HG02623 (cell line): Measurements from ENCODE around the gene NTN1.

Experiments used
- ATAC-seq: cut with Tn5 transposase; IDR thresholded peaks from one replicate; pipeline ENCODE4 v1.9.1; 2021; ENCODE audit warnings: moderate library complexity; ENCODE audit not compliant: unreplicated experiment

NTN1 gene

DNA sequence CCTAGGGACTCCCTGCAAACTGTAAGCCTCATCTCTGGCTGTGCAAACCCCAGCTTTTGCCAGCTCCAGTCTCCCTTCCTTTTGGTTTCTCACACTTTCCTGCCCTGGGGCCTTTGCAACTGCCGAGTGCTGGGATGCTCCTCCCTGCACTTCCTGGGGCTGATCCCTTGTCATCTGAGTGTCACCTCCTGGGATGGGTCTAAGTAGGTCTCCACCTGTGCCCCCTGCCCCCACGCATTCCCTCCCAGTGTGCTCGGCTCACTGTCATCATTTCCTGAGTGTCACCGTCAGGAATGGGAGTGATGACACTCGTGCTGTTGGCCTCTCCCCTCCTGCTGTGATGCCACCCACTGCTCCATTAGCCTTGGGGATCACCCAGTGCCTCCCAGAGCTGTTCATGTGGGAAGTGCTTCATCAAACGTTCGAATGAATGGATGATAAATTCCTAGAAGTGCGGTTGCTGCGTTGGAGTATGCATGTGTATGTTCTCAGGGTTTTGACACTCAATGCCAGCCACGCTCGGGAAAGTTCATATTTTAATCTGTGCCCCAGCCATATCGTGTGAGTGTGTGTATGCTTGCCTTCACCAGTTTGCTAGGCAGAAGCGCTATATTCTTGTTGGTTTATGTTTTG is 189.9 kb downstream of the NTN1 start:
- no peak for ATAC-seq

DNA sequence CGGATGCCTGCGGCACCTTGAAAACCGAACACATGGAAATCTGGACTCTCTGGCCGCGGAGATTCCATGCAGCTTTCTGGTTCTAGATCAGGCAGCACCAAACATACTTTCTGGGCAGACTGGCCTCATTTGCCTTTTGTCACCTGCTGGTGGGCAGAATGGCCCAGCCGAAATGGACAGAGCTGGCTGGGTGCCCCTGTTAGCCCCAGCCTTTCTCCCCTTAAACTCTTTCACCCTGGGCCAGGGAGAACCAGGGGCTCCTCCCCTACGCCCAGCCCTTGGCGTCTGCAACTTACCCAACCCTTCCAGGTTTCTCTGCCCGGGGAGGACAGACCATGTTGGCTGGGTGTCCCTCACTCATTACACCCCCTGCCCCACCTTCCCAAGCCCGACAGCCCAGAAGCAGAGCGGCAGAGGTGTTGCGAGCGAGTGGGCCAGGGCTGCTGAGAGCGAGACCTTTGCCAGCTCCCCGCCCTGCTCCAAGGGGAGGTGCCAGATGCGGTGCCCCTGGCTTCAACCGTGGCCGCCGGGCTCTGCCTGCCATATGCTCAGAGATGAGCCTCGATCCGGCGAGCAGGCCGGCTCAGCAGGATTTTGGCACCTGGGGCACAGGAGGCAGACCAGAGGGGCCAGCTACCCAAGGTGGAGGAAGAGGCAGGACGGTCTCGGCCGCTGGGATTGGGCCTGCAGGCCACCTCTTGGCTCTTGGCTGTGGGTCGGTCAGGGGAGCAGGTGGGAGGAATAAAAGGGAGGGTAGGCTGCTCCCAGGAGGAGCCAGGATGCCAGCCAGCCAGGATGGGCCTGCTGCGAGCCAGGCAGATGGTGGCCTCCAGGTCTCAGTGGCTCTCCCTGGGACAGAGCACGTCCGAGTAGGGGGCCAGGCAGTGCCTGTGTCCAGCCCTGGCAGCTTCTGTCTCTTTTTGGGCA is 191.3 kb downstream of the NTN1 start:
- no peak for ATAC-seq

DNA sequence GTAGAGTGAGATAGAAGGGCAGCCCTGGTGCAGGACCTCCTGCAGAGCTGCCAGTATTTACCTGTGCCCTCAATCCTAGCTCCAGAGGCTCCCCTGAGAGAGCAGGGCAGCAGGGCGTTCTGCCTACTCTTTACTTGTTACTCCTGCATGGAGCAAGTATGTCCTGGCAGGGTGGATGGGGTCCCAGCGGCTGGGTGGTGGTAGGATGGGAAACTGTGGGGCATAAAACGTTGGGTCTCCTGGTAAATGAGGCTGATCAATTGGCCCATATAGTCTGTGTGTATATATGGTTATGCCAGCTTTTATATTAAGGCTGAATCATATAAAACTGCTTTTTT is 192.0 kb downstream of the NTN1 start:
- no peak for ATAC-seq

DNA sequence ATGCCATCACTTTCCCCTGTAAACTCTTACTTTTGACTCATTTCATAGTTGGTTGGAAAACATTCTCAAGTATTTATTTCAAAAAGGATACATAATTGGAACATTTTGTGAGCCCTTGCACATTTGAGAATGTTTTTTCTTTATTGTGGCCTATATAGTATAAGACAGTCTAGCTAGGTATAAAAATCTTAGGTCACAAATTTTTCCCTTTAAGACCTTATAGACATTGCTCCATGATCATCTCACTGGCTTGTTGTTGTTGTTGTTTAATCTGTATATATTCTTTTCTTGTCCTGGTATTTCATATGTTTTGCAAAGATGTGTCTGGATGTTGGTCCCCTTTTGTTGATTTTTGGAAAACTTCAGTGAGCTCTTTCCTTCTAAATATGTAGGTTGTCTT is 194.2 kb downstream of the NTN1 start:
- no peak for ATAC-seq

DNA sequence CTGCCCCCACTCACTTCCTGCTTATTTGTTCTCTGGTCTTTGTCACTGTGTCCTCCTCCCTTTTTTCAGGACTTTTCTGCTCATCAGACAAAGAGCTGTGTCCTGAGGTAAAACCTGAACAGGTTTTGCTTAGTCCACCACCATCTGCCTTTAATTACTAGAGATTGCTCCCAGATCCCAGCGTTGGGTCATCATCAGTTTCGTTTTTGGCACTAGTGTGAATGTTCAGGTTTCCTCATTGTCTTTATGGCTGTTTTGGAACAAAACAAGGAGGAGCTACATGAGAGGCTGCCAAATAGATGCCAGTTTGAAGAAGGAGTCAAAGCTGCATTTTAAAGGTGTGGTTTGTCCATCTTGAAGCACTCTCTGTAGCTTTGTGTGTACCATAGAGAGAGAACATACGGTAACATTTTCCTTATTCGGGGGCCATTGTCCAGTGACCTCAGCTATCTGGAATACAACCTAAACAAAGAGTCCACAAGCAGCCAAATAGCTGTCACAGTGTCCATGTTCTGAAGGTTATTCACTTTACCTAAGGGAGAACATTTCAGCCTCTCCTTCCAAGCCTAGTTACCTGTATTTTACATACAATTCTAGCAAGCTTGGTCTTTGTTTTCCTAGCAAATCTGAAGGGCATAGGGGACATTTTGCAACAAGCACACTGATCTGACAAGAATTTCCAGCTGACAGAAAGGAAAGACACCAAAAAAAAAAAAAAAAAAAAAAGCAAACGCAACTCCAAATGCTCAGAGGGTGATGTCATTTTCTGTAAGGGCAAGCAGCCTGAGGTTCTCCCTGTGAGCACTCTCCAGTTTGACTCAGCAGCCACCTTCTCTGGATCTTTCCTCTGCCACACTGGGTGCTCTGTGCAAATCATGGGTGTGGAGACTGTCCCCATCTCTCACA is 196.1 kb downstream of the NTN1 start:
- ATAC-seq = no peak

DNA sequence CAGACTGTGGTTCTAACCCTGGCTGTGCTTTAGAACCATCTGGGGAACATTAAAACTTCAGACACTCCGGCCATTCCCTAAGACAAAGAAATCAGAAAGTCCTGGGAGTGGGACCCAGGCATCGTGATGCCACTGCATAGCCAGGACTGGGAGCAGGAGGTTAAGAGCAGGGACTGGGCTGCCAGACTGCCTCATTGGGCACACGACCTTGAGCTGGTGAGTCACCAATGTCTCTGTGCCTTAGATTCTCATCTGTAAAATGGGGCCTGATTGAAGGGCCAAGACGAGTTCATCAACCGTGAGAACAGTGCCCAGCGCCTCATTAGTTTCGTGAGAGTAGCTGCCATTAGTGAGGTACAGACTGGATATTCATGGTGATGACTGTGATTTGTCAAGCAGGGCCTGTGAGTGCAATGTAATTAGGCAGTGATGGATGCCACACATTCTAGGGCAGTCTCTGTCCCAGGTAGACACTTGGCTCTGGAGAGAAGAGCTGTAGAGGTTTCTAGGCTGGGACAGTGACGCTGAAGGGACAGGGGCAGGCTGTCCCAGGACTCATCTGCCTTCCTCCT is 196.8 kb downstream of the NTN1 start:
- no peak for ATAC-seq

DNA sequence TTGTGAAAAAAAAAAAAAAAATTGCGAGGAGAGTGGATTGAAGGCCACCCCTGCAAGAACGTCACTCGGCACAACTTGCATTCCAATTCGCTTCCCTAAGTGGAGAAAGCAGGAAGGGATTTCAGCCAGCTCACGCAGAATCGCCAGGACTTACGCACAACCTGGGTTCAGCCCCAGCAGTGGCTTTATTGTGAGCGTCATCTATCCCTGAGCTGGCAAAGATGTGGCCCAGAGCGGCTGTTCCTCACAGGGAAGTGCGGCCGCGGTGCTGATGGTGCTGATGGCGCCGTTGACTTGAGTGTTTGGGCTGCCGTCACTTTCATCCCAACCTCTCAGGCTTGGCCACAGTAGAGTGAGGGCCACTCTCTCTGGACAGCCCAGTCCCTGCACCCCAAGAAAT is 197.6 kb downstream of the NTN1 start:
- ATAC-seq = no peak

DNA sequence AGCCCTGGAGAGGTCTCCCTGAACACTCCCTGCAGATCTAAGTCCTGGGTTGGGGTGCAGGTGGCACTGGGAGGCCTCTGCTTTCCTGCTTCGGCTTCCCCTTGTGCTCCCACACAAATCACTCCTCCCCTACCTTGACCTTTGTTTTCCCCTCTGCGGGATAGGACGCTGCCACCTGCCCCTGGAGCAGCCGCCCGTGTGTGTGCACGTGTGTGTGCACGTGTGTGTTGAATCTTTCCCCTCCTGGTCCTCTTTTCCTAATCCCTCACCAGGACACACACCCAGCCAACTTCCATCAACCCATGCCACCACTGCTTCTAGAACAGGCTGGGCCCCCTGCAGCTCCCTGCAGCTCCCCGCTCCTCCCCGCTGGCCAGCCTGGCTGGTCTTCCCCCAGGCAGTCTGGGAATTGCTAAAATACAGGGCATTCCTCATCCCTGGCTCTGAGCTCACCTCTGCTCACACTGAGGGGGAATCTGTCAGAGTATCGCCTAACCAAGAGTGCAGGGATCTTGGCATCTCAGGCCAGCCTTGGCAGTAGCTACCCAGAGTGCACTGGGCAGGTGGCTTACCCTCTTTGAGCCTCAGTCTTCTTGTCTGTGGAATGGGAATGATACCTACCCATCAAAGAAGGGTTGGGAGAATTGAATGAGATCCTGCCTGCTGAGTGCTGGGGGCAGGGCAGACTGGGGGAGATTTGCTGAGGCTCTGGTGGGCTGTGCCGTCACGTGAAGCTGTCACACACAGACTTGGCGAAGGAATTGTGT is 198.5 kb downstream of the NTN1 start:
- no peak for ATAC-seq

DNA sequence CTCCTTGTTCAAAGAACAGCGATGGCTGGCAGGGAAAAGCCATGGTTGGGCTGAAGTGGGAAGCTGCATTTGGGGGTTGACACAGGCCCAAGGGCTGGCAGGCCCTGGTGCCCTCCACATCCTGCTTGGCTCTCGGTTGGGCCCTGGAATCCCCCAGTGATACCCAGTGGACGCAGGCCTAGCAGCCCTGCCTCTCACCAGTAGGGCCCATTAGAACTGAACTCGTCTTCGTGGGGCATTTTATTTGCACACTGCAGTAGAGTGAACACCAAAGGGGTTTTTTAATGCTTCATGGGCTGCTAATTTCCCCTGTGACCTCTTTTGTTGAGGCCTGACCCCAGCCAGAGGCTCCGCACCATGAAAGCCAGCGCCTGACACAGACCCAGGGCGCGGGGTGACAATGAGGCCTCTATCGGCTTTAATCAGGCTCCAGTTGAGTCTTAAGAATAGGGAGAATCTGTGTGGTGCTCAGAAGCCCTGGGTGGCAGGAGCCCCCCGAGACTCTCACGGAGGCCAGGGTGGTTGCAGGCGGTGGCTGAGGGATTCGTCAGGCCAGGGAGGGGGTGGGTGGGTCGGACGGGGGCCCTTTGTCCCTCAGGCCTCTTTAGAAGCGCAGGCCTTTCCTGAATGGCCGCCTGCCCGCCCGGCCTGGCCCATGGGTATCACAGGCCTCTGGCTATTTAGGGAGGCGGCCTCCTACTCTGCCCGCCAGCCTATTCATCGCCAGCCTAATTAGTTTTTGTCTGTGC is 199.3 kb downstream of the NTN1 start:
- no peak for ATAC-seq

DNA sequence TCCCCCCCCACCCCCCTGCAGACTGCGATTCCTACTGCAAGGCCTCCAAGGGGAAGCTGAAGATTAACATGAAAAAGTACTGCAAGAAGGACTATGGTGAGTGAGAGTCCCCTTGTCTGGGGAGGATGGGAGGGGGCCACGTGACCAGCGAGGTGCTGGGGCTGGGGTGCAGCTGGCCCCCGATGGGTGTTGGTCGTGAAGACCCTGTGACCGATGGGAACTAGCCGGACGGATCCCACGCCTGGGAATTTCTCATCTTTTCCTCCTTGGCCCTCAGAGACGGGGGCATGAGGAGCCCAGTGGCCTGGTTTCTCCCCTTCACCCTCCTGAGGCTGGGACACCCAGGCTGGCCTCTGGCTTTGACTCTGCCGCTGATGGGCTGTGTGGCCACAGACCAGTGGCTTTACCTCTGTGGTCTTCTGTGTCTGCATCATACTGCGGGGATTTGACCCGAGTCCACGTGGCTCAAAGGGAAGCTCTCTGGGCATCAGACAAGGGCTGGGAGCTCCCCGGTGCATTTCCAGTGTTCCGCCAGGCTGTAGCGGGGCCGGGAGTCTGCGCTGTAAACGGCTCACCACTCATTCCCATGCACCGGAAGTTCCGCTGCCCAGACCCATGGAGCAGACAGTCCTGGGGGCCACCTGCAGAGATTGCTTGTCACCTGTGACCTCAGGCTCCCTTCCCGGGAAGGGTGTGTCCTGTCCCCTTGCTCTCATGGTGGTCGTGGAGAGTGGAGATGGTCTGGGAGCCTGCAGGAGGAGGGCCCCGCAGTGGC is 200.0 kb downstream of the NTN1 start:
- no peak for ATAC-seq

DNA sequence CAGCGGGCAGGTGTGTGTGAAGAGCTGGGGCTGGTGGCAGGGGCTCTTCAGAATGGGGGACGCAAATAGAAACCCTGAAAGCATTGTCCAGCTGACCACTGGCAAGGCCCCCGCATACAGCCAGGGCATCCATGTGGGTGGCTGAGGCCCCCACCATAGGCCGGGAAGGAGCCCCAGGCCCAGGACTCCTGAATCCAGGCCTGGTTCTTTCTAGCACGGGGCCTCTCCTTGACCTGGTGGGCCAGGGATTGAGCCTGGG is 200.5 kb downstream of the NTN1 start:
- no peak for ATAC-seq

DNA sequence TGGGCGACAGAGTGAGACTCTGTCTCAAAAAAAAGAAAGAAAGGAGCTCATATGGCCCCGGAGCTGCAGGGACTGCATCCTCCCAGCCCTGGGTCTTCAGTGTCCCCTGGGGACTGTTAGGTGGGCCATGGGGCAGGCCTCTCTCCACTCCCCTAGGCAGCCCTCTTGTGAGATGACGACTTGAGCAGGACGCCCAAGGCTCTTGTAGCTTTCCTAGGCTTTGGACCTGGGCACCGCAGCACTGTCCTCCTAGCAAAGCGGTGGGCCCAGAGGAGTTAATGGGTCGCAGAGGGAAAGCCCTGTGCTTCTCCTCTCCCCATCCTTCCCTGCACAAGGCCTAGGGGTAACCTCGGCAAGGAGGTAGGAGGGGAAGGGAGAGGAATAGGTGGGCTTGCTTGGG is 202.2 kb downstream of the NTN1 start:
- ATAC-seq = no peak

DNA sequence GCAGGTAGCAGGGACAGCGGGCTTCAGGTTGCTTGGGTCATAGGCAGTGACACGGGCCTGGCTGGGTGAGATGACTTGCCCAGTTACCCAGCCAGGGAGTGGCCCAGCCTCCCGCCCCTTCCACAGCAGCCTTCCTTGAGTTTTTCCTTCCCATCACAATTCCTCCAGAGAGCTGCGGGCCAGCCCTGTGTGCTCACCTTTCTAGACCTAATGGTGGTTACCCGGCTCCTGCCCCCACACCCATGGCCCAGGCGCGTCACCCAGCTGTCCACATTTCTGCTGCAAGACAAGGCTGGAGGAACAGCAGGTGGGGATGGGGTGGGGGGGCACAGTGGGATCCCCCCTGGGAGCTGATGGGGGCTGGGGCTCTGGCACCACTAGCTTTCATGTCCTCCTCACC is 203.2 kb downstream of the NTN1 start:
- ATAC-seq = no peak

DNA sequence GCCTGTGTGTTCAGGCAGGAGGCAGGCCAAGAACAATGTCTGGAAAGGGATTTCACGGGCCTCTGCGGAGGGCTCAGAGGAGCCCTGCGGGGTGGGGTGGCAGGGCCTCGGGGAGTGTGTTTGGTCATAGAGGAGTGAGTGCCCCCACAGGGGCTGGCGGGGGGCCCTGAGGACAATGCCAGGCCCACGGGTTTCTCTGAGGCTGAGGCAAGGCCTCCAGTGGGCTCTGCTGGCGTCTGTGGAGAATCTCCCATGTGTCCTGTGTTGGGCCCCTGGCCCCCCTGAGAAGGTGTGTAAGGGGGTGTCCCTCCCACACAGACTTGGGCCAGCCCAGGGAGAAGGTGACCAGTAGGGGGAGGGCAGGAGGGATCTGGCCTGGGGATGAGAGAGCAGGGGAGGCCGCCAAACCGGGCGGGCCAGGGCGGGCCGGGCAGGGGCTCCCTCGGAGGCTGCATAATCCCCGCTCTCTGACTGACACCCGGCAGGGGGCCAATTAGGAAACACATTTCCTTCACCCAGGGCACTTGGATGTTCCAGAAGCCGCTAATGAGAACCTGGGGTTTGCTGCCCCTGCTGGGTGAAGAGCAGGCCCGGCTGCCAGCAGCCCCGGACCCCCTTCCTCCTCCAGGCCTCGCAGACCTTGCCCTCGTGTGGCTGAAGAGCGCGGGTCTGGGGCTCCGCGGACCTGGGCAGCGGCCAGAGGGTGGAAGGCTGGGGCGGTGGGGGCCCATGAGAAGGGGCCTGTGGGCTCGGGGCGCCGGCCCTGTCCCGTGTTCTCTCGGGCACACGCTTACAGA is 204.2 kb downstream of the NTN1 start:
- no peak for ATAC-seq

DNA sequence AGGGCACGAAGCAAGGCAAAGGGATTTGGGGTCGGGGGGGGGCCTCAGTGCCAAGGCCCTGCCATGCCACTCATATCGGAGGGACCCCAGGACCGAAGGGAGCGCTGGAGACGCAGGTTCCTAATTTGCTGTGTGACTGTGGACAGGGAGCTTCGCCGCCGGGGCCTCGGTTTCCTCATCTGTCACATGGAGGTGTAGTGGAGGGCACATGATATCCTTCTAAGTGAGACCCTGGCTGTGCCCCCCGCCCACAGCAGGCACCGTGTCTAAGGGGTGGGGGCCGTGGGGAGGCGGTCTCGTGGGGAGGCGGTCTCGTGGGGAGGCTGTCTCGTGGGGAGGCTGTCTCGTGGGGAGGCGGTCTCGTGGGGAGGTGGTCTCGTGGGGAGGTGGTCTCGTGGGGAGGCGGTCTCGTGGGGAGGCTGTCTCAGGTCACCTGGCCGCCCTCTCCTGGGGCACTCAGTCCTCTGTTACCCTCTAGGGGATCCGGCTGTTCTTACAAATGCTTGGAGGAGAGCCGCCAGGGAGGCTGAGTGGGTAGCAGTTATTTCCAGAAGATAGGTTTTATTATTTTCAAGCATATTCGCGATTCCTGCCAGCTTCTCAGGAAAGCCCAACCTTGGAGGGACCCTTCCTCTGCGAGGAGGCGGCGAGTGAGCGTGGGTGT is 205.0 kb downstream of the NTN1 start:
- ATAC-seq = no peak

DNA sequence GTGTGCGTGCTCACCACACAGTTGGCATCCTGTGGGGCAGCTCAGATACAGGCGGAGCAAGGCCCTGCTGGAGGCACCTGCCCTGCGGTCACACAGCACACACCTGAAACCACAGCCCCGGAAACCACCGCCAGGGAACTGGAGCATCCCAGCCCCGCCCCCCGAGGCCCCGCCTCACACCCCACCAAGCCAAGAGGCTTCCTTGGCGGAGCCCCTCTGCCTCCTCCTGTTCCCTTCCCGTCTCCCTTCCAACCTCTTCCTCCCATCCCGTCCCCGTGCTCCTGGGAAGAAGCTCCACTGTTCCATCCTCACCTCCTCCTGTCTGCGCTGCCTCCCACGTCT is 205.5 kb downstream of the NTN1 start:
- no peak for ATAC-seq

DNA sequence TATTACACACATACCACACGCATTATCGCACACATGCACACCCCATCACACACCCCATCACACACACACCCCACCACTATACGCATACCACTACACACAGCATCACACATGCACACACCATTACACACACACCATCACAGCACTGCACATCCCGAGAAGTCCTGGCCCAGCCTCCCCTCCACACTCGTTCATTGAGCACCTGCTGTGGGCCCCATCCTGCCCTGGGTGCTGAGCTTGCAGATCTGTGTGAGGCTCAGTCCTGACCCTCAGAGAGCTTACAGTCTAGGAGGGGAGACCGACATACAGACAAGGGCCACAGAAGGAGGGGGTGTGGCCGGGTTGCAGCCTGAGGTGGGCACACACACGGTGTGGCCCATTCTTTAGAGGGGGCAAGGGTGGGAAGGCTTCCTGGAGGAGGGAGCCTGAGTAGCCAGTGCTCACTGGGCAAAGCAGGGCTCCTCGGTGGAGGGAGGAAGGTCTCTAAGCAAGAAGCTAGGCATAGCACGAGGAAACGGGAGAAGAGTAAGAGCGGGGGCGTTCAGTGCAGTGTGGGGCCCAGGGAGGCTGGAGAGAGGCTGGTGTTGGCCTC is 206.6 kb downstream of the NTN1 start:
- no peak for ATAC-seq
